KG1 (cell line): Measurements from ENCODE around the gene MSI2.

Experiments
- DNase-seq: peaks from one replicate; lab custom pipeline; 2025; lab: John Stamatoyannopoulos, UW

Gene MSI2

GRCh38 chr17:57395721-57396321, 139.5 kb downstream of the MSI2 start:
- DNase-seq = no peak

DNA sequence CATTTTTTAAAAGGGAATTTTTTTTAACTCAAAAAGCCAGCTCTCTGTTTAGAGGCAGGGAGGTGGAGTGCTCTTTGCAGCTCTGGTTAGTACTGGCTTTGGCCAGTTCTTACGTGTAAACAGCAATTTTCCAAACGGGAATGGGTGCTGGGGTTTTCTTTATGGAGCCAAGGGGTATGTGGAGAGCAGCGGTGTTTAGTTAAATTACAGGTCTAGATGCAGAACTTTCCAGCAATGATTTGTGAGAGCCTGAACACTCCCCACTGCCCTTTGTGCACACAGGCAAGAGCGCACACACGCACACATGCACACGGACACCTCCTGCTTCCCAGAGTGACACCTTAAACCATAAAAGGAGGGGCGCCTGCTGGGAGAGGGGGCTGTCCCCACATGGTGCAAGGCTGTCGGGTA, 140.2 kb downstream of the MSI2 start:
- DNase-seq = no peak

GRCh38 chr17:57397402-57397801, 141.1 kb downstream of the MSI2 start:
- no peak for DNase-seq

DNA sequence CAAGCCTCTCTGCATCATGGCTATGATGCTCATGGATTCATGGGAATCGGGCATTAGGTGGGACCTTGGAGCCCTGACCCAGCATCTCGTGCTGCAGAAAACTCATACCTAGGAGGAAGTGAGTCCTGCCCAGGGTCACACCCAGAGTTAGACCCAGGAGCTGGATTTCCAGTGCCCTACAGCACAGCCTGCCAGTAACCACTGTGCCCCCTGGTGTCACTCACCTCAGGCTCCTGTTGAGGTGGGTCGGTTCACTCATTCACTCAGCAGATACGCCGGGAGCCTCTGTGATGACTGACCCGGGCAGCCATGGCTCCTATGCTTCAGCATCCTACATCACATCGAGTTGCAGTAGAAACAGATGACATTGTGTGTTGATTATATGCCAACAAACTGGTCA, 143.4 kb downstream of the MSI2 start:
- no peak for DNase-seq

GRCh38 chr17:57400648-57401047, 144.3 kb downstream of the MSI2 start:
- DNase-seq = no peak

DNA sequence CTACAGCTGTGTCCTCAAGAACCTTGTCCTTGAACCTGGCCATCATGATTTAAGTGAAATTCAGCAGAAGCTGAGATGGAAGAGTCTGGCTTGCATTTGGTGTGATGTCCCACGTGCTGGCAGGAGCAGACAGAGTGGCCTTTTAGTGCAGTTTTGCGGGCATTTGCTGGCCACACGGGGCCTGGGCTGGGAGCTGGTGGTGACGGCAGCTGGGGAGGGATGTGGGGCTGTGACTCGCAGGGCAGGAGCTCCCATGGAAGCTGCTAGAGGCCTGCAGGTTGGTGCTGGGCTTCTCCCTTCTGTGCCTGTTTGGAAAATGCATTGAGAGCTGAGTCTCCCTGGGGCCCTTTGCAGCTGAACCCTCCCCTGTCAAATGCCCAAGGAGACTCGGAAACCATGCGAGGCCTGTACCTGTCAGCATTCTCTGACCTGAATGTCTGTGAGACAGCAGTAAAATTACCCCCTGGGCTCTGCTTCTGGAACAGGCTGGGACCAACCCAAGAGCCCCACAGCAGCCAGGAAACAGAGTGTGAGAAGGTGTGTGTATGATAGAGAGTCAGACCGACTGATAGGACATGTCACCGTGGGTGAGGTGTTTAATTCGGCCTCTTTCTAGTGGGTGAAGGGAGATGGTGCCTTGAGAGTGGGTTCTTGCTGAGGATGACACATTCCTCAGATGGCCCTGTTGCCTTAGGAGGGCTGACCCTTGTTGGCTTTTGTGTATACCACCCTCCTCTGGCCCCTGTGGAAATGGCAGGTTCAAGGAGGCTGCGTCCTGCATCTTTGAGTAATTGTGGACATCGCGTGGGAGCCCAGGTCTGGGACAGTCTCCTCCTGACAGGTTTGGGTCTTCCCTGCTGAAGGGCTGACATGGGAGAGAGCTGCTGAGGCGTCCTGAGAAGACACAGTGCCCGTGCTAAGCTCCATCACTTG, 145.5 kb downstream of the MSI2 start:
- no peak for DNase-seq

GRCh38 chr17:57402681-57403180, 146.4 kb downstream of the MSI2 start:
- no peak for DNase-seq

DNA sequence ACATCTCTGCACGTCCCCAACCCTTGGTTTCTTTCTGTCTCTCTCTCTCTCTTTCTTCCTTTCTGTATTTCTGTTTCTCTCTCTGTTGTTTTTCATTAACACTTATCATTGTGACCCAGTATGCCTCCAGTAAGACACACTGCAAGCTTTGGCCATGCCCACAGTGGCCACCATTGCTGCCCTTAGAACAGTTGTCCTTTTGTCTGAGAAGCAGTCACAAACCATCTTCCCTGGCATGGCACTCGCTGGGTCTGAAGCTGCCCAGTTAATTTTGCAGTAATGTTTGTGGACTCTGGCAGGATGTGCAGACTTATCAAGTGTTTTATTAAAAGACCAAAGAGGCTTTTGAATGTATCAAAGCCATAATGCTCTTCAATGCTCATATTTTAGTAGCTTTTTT, 146.9 kb downstream of the MSI2 start:
- DNase-seq = no peak

DNA sequence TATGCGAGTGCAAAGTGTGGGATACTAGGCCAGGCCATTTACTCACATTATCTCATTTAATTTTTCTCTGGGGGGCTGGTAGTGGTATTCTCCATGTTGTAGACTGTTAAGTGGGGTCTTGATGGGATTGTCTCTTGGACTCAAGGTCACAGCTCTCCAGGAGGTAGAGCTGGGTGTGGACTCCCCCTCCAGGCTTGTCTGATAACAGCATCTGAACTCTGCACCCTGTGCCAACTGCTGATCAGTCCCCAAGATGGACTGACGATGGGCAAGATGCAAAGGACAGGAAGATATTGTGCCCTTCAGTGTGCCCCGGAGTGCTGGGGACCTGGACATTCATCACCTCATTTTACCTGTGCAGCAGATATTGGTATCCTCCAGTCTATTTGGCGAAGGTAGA, 147.8 kb downstream of the MSI2 start:
- no peak for DNase-seq

GRCh38 chr17:57404795-57405490, 148.6 kb downstream of the MSI2 start:
- no peak for DNase-seq

- no peak for DNase-seq
Measured at GRCh38 chr17:57405491-57406072, 149.3 kb downstream of the MSI2 start.

- no peak for DNase-seq
Measured at GRCh38 chr17:57406131-57406980, 150.0 kb downstream of the MSI2 start.

DNA sequence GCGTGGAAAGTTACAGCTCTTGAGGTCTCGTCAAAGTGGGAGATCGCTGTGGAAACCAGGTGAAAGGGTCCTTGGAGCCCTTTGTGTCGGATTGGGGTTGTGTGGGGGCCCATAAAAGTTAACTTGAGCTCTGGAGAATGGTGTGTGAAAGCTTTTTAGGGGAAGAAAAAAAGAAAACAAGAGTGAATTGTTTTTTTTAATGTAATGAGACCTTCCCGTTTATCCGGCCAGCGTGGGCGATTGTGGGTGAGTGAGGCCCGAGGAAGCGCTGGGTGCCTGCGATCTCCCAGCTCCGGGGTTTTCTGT, 150.6 kb downstream of the MSI2 start:
- no peak for DNase-seq

DNA sequence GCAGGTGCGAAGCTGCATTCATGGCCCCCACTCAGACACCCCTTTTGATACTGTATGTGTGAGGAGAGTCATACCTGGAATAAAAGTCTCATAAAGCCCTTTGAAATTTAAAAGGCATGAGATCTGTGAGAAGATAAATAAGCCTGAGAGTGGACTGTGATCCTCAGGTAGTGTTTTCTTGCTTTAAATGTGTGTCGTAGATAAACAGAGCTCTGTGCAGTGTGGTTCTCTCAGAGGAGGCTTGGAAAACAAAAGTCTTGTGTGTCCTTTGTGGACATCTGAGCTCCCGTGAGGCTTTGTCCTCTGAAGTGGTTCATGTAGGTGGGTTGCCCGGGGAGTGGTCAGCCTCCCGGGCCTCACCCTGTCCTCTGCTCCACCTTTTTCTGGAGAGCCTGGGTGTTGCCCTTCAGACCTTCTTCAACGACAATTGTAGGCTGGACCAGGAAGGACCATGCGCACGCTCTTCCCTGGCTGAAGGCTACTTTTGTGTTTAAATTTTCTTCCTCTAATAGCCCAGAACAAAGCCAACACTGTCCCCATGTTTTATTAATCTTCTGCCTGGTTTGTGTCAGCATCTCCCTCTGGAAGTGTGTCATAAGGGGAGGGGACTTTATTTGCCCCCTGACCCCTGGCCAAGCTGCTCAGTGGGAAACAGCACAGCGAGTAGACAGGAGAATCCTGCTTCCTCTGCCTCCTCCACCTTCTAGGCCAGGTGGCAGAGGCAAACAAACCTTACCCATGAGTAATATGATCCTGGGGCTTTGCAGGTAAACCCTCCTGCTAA, 151.2 kb downstream of the MSI2 start:
- no peak for DNase-seq

DNA sequence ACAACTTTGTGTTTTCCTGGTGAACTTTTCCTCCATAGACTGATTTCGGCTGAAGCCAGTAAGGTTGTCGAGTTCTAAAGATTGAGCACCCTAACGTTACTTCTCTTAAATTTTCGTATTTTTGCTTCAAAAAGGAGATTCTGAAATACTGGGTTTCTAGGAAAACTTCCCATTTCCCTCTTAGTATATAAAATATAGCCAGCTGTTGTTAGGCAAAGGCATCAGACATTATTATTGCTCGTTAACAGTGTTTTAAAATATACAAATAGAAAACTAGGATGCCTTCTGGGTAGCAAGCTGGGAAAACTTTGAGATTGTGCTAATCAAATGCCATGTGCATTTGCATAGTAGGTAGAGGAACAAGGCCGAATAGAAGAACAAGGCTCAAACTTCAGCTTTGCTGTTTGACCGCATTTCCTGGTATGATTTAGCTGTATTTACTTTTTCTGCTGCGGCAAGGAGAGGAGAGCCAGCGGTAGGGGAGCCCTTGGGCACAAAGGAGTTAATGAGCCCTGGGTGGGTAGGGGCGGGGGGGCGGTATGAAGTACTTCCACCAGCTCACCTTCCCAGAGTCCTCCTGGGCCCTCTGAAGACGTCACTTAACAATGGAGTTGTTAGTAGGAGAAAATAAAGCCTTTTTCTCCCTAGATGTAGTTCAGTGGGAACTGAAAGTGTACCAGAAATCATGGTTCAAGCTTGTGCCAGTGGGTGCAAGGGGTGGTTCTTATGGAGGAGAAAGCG, 151.9 kb downstream of the MSI2 start:
- no peak for DNase-seq

DNA sequence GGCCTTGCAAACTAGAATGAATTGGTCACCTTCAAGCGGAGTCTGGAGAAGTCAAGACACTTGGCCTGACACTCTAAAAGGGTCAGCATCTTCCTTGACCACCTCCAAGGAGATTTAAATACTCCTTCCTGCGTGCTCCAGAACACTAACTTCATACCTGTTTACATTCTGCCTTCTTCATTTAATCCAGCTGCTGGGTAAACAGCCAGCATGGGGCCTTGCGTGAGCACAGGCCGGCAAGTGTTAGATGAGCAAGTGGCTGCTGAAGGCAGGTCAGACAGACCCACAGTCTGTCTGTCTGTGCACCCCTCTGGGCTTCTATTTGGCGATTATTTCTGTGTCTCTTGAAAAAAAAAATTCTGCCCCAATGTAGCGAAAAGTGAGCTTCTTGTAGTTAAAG, 153.8 kb downstream of the MSI2 start:
- DNase-seq = no peak

GRCh38 chr17:57412520-57413096, 156.3 kb downstream of the MSI2 start:
- DNase-seq = no peak

DNA sequence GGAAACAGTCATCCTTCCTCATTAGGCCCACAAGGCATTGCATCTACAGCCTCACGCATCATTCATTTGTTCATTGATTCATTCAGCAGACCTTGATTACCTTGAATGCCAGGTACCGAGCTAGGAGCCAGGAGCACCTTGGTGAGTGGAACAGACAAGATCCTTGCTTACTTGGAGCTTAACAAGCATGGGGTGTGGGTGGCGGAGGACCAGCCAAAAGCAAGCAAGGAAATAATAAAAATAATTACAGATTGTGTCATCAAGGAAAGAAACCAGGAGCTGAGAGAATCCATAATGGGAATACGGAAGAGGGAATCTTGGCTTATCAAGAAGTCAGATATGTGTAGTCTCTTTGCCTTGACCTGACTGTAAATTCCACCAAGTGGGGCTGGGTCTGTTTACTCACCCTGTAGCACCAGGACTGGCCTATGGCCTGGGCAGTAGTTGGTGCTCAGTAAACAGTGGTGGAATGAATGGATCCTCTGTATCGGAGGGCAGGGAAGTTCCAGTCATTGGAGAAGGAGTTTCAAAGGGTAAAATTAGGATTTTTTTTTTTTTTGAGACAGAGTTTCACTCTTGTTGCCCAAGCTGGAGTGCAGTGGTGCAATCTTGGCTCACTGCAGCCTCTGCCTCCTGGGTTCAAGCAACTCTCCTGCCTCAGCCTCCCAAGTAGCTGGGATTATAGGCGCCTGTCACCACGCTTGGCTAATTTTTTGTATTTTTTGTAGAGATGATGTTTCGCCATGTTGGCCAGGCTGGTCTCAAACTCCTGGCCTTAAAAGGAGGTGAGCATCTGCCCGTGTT, 157.7 kb downstream of the MSI2 start:
- no peak for DNase-seq

DNA sequence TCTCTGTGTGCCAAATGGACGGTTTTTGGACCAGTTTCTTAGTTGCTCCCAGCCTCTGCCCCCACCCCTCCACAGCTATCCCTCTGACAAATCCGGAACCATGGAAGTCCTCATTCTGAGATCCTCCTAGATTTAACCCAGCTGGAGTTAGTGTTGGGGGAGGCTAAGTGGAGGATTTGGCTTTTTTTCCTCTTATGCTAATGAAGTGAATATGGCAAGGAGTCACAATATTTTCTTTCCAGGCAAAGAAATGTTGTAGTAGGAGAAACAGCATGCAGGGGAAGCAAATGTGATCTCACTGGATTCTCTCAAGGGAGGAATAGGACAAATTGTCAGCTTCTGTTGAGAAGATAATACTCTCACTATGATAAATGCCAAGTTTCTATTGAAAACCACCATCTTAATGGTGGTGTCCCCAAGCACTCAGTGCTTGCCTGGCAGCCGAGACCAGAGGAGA, 159.5 kb downstream of the MSI2 start:
- no peak for DNase-seq
